IMR-90 (cell line): Measurements from ENCODE around the gene ATP10A. TPM values are rescaled to one million over a fixed set of nuclear protein-coding genes. Genes with fewer than 3 reads are reported as not detected.
A peak's percentile ranks its signal among the peaks of the same experiment; 100 is the strongest.

ENCODE experiments used
- ATAC-seq: fragments of 200-7000 bp; cut with Tn5 transposase; 2 replicates; pipeline ENCODE4 v1.9.1; 2020; ENCODE audit warnings: low read depth, mild to moderate bottlenecking, moderate library complexity
- BruUV-seq: library from RNA; stranded (reverse); fragments of 400-500 nt; replicated peaks from 2 replicates; lab custom pipeline; 2021; lab: Mats Ljungman, UMichigan
- CTCF ChIA-PET: fragments of 300-600 bp; formaldehyde crosslinking; extraction: SDS; loops from one replicate; lab custom pipeline; 2021; ENCODE audit warnings: antibody characterized with exemption; lab: Yijun Ruan, JAX
- POLR2A ChIA-PET: fragments of 300-600 bp; sonication (Branson Sonifier 250); formaldehyde crosslinking; loops from one replicate; lab custom pipeline; 2022; ENCODE audit warnings: antibody characterized with exemption; ENCODE audit not compliant: unreplicated experiment; lab: Charles Lee
- DNase-seq: peaks from one replicate; pipeline ENCODE4 v3.0.0; 2013
- H2AFZ ChIP-seq: replicated peaks from 2 replicates; pipeline ENCODE3; 2013; ENCODE audit warnings: low read length, mild to moderate bottlenecking; ENCODE audit not compliant: poor library complexity
- H2AK5ac ChIP-seq: 2 replicates; pipeline ENCODE4 v1.6.1; 2013; ENCODE audit warnings: low read depth, low read length, inconsistent platforms
- H2AK9ac ChIP-seq: replicated peaks from 2 replicates; pipeline ENCODE3; 2013; ENCODE audit warnings: mild to moderate bottlenecking, low read depth, low read length, moderate library complexity; ENCODE audit not compliant: poor library complexity
- H2BK120ac ChIP-seq: 2 replicates; pipeline ENCODE4 v1.6.1; 2013; ENCODE audit warnings: low read depth, low read length, inconsistent platforms
- H2BK15ac ChIP-seq: 3 replicates; pipeline ENCODE4 v1.6.1; 2013; ENCODE audit warnings: low read depth, low read length, inconsistent platforms
- H2BK20ac ChIP-seq: 2 replicates; pipeline ENCODE4 v1.6.1; 2013; ENCODE audit warnings: low read depth, mild to moderate bottlenecking, inconsistent platforms, low read length, moderate library complexity
- H2BK5ac ChIP-seq: 2 replicates; pipeline ENCODE4 v1.6.1; 2013; ENCODE audit warnings: mild to moderate bottlenecking, low read depth, low read length, inconsistent platforms; ENCODE audit not compliant: poor library complexity, severe bottlenecking
- H3K14ac ChIP-seq: replicated peaks from 2 replicates; pipeline ENCODE4 v1.6.1; 2013; ENCODE audit warnings: low read depth, low read length, inconsistent platforms
- H3K18ac ChIP-seq: 2 replicates; pipeline ENCODE4 v1.6.1; 2013; ENCODE audit warnings: low read depth, low read length, control low read depth
- H3K23ac ChIP-seq: 2 replicates; pipeline ENCODE4 v1.6.1; 2013; ENCODE audit warnings: low read depth, low read length, inconsistent platforms
- H3K27ac ChIP-seq: 2 replicates; pipeline ENCODE4 v1.5.1; 2013; ENCODE audit warnings: mild to moderate bottlenecking, control low read depth, low read length; ENCODE audit not compliant: insufficient read depth
- H3K27me3 ChIP-seq: 2 replicates; pipeline ENCODE4 v1.6.1; 2013; ENCODE audit warnings: low read length; ENCODE audit not compliant: control insufficient read depth, insufficient read depth
- H3K36me3 ChIP-seq: 2 replicates; pipeline ENCODE4 v1.6.1; 2013; ENCODE audit warnings: low read length, mixed read lengths; ENCODE audit not compliant: control insufficient read depth, insufficient read depth
- H3K4ac ChIP-seq: 2 replicates; pipeline ENCODE4 v1.6.1; 2013; ENCODE audit warnings: low read depth, low read length, inconsistent platforms
- H3K4me1 ChIP-seq: 2 replicates; pipeline ENCODE4 v1.6.1; 2013; ENCODE audit warnings: low read length, mixed read lengths; ENCODE audit not compliant: control insufficient read depth, insufficient read depth
- H3K4me2 ChIP-seq: 2 replicates; pipeline ENCODE4 v1.6.1; 2013; ENCODE audit warnings: low read depth, mild to moderate bottlenecking, control low read depth, low read length, moderate library complexity
- H3K4me3 ChIP-seq: 2 replicates; pipeline ENCODE4 v1.5.1; 2013; ENCODE audit warnings: low read depth, mild to moderate bottlenecking, control low read depth, low read length, moderate library complexity; ENCODE audit not compliant: insufficient read depth
- H3K56ac ChIP-seq: 2 replicates; pipeline ENCODE4 v1.6.1; 2013; ENCODE audit warnings: low read length, inconsistent platforms; ENCODE audit not compliant: insufficient read depth; ENCODE audit errors: extremely low read depth
- H3K79me1 ChIP-seq, 2 experiments: 2 replicates each; pipeline ENCODE4 v1.6.1; 2013; ENCODE audit warnings: low read length in 2 of 2, inconsistent platforms in 1 of 2, low read depth in 1 of 2
- H3K9ac ChIP-seq: 2 replicates; pipeline ENCODE4 v1.6.1; 2013; ENCODE audit warnings: low read depth, low read length, control low read depth
- H3K9me1 ChIP-seq: 2 replicates; pipeline ENCODE4 v1.6.1; 2013; ENCODE audit warnings: low read length, inconsistent platforms; ENCODE audit not compliant: insufficient read depth
- H3K9me3 ChIP-seq: 2 replicates; pipeline ENCODE4 v1.6.1; 2013; ENCODE audit warnings: low read length; ENCODE audit not compliant: control insufficient read depth, insufficient read depth
- H4K20me1 ChIP-seq: 2 replicates; pipeline ENCODE4 v1.6.1; 2013; ENCODE audit warnings: low read length, inconsistent platforms; ENCODE audit not compliant: insufficient read depth
- H4K5ac ChIP-seq: 2 replicates; pipeline ENCODE4 v1.6.1; 2013; ENCODE audit warnings: mild to moderate bottlenecking, low read depth, low read length, control low read depth
- H4K8ac ChIP-seq, 2 experiments: 2 replicates each; pipeline ENCODE4 v1.6.1; 2013; ENCODE audit warnings: low read depth in 2 of 2, low read length in 2 of 2, control low read depth in 1 of 2, inconsistent platforms in 1 of 2
- H4K91ac ChIP-seq: 2 replicates; pipeline ENCODE4 v1.6.1; 2013; ENCODE audit warnings: low read depth, low read length, inconsistent platforms; ENCODE audit not compliant: insufficient read depth
- CEBPB ChIP-seq: IDR thresholded peaks from 2 replicates; pipeline ENCODE4 v1.6.1; 2012; ENCODE audit warnings: low read depth, low read length, improper control_type of control experiment
- FOS ChIP-seq: fragments of 150-350 bp; IDR thresholded peaks from 2 replicates; pipeline ENCODE4 v1.6.1; 2016; ENCODE audit warnings: low read depth, low read length
- WGBS, 2 experiments: methylation state at CpG; one replicate each; pipeline versions ENCODE4 v1.1.5 to v1.1.7; 2013; ENCODE audit warnings: missing lambda C conversion rate in 2 of 2; ENCODE audit not compliant: insufficient read length in 1 of 2; ENCODE audit errors: extremely low coverage in 2 of 2; 5-methylcytosine and 5-hydroxymethylcytosine counted together
- dilution Hi-C: fragments of 300-500 bp; cut with HindIII; formaldehyde crosslinking; loops from one replicate; pipeline ENCODE4 v1.14.3; 2018; ENCODE audit warnings: low sequenced_read_pairs; ENCODE audit not compliant: unreplicated experiment
- in situ Hi-C: fragments of 300-500 bp; cut with MboI; formaldehyde crosslinking; loops from 3 replicates; pipeline ENCODE4 v1.14.3; 2019; ENCODE audit warnings: low sequenced_read_pairs, inconsistent platforms, mixed read lengths
- intact Hi-C: fragments of 100-400 bp; cut with micrococcal nuclease; formaldehyde crosslinking; loops from 2 replicates; pipeline ENCODE4 v1.10.0; 2022
- polyA plus RNA-seq, 3 experiments: library from polyadenylated mRNA; depleted of rRNA; stranded (reverse); fragments of >200 nt; gene quantifications; 2 replicates each; pipeline ENCODE4 v1.2.3, GENCODE V29; 2012; ENCODE audit warnings: low replicate concordance in 1 of 3
- total RNA-seq: library from RNA; depleted of rRNA; stranded (reverse); fragments of >200 nt; gene quantifications from 2 replicates; pipeline ENCODE4 v1.2.3, GENCODE V29; 2012

ATP10A gene
- total and polyA plus RNA-seq, 2 of the 4 experiments (the other 2 are of a cell fraction), result 13.8 to 16.0 TPM

DNA sequence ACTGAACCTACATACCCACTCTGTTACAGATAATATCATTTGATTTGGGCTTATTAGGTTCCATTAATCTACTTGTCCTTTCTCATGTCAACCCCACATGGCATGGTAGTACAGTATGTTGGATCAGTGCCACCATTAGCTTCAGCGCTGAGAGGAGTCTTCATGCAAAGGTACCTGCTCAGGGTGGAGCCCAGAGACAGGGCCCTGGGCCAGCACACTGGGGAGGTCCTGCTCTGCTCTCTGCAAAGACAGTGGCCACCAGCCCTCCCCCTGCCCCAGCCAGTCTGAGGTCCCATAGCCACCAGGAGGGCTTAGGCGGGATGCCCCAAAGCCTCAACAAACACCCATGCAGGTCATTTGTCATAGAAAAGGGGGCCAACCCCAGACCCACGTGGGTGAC lies 71.0 kb downstream of the ATP10A start:
- H2BK20ac ChIP-seq, result no peak overlapping the region
- H2AK5ac ChIP-seq, result peak overlapping the region; percentile 44; the same call in 1 of the 2 replicates
- dilution Hi-C loops, result no loop called here
- no peak overlapping the region for H2AFZ ChIP-seq
- no TSS peak for BruUV-seq
- ChIA-PET POLR2A (no interaction called here), CTCF (no interaction called here)
- peak overlapping the region; percentile 38; the same call in 1 of the 2 replicates for H3K23ac ChIP-seq
- H3K9me1 ChIP-seq, result peaks cover 18% of the 10 kb centered on the region
- no peak overlapping the region for H3K27ac ChIP-seq
- intact Hi-C loops, result loop anchor here (5.0 kb wide), 1 partner anchor 90 kb away; no protein-coding TSS in a partner anchor
- peaks cover 16% of the 10 kb centered on the region for H3K4me1 ChIP-seq
- H3K9ac ChIP-seq, result no peak overlapping the region
- no peak overlapping the region for H4K8ac ChIP-seq
- H2BK5ac ChIP-seq, result no peak overlapping the region
- no peak overlapping the region for H2BK120ac ChIP-seq
- H3K56ac ChIP-seq, result no peak overlapping the region
- in situ Hi-C loops, result no loop called here
- DNase-seq (no peak), ATAC-seq (no peak)
- H4K20me1 ChIP-seq, result peaks cover 7% of the 10 kb centered on the region; the same call in 1 of the 2 replicates
- H3K4me3 ChIP-seq, result no peak overlapping the region
- no peak overlapping the region for H3K18ac ChIP-seq
- H3K4ac ChIP-seq, result peak overlapping the region; percentile 4; the same call in 1 of the 2 replicates
- no peak overlapping the region for H4K91ac ChIP-seq
- H3K36me3 ChIP-seq, result no peaks in the 10 kb centered on the region
- no peak overlapping the region for H3K4me2 ChIP-seq
- H2AK9ac ChIP-seq, result no peak overlapping the region
- no peak for TF ChIP-seq FOS
- no peak for TF ChIP-seq CEBPB
- WGBS, 2 experiments, result no CpG with 5 or more reads among the region's 3 CpGs
- H2BK15ac ChIP-seq, result no peak overlapping the region
- no peak overlapping the region for H4K5ac ChIP-seq
- peaks cover 17 to 72% of the 10 kb centered on the region in 2 experiments for H3K79me1 ChIP-seq
- no peaks in the 10 kb centered on the region for H3K27me3 ChIP-seq
- H3K14ac ChIP-seq, result no peak overlapping the region
- H3K9me3 ChIP-seq, result no peaks in the 10 kb centered on the region
